ENCODE results near the gene IQSEC1. TPM values are rescaled to one million over a fixed set of nuclear protein-coding genes. Genes with fewer than 3 reads are reported as not detected.

Gene IQSEC1
- total and polyA plus RNA-seq, 2 donors (not counting 3 experiments of a cell fraction or from before 2014, with no cell fraction given), result 5.2 to 18.0 TPM

DNA sequence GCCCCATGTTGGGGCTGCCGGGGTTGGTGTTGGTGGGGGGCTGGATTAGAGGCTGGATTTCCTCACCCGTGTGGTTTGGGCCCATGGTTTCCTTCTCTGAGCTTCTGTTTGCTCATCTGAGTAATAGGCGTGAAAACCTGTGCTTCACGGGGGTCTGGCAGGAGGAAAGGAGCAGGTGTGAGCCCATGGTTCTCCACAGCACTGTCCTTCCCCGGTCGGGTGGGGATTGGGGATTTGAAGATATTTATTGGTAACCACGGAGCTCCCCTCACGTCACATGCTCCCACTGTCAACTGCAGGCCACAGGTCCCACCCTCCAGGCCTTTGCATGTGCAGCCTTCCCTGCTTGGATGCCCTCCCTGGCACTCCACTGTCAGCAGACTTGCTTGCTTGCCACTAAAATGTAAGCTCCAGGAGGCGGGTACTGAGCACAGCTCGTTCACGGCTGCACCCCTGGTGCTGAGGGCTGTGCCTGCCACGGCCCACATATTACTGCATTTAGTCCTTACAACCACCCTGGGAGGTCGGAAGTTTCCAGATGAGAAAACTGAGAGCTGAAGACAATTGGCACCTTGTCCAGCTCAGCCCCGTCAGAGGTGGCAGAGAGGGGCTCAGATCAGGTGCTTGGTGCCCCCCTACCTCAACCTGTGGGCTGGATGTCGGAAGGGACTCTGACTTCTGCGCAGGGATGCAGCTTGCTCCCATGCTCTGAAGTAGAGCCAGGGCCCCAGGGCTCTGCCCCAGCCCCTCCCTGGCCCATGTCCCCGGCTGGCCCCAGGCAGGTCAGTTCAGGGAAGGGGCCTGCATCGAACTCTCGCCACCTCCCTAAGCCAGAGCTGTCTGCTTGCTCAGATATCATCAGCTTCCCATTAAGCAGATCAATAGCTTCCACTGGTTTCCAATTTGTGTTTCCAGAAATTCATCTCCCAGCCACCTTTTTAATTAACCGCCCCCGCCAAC lies 29.4 kb upstream of the IQSEC1 start:
- Histone ChIP-seq H3K9me3 (replicated peaks; ENCODE audit: control insufficient read depth, insufficient read depth, low read length) (no peaks in the 10 kb centered on the region), H3K79me2 (ENCODE audit: control insufficient read depth, insufficient read depth, low read length) (no peaks in the 10 kb centered on the region), H3K4me1 (ENCODE audit: control insufficient read depth, extremely low read depth, insufficient read depth, low read length) (no peaks in the 10 kb centered on the region), H3K27ac (ENCODE audit: insufficient read depth, low read depth, low read length) (no peak overlapping the region), H4K20me1 (replicated peaks; ENCODE audit: control insufficient read depth, extremely low read depth, insufficient read depth, low read length) (no peaks in the 10 kb centered on the region), H3K36me3 (ENCODE audit: control insufficient read depth in 2 of 2, extremely low read depth in 1 of 2, insufficient read depth in 2 of 2, low read length in 2 of 2) (no peaks in the 10 kb centered on the region), H3K4me2 (ENCODE audit: insufficient read depth, low read length) (no peak overlapping the region), H3K9me1 (replicated peaks; ENCODE audit: control insufficient read depth, extremely low read depth, insufficient read depth, low read length) (no peaks in the 10 kb centered on the region), H3K9ac (replicated peaks; ENCODE audit: extremely low read depth, insufficient read depth, low read length) (no peak overlapping the region), H3K4me3 (replicated peaks in 1 of 3; ENCODE audit: insufficient read depth in 1 of 3, low read depth in 1 of 3, low read length in 3 of 3) (no peak overlapping the region), H3K27me3 (ENCODE audit: control insufficient read depth in 2 of 2, insufficient read depth in 2 of 2, low read length in 2 of 2) (no peaks in the 10 kb centered on the region), H2AFZ (ENCODE audit: low read depth, low read length) (no peak overlapping the region)
- ChIA-PET CTCF (interaction anchor here (0.6 to 2.6 kb wide), 2 partner anchors 11 to 352 kb away, joined by 3 to 27 read pairs; no protein-coding TSS in a partner anchor), POLR2A (no interaction called here)
- no peak for TF ChIP-seq GATA2 (IDR thresholded peaks at IDR 0.05; ENCODE audit: insufficient read depth, insufficient read length, low read depth, low read length)
- no peak for TF ChIP-seq POLR2A (IDR thresholded peaks at IDR 0.05; ENCODE audit: low read depth, low read length)
- no peak for TF ChIP-seq MAX (IDR thresholded peaks at IDR 0.05; ENCODE audit: insufficient read depth, insufficient read length)
- TF ChIP-seq JUN (IDR thresholded peaks at IDR 0.05; ENCODE audit: borderline replicate concordance, insufficient read depth, insufficient read length, low read depth), result no peak
- TF ChIP-seq EZH2 (IDR thresholded peaks at IDR 0.05; ENCODE audit: borderline replicate concordance, low read depth, low read length, severe bottlenecking), result no peak
- TF ChIP-seq MYC (IDR thresholded peaks at IDR 0.05; ENCODE audit: low read depth, low read length), result no peak
- no peak for TF ChIP-seq FOS (IDR thresholded peaks at IDR 0.05; ENCODE audit: borderline replicate concordance, insufficient read depth, low read length)
- no peak for TF ChIP-seq CTCF (IDR thresholded peaks at IDR 0.05; ENCODE audit: extremely low read depth in 1 of 2, insufficient read depth in 1 of 2, low read depth in 1 of 2, low read length in 2 of 2)
- TF ChIP-seq POLR2AphosphoS5 (IDR thresholded peaks at IDR 0.05; ENCODE audit: insufficient read depth, low read depth, low read length), result no peak
- no TSS peak for BruUV-seq (replicated peaks)
- dilution Hi-C loops (cut with MboI; ENCODE audit: extremely low pct_ligation_motif_present, low sequenced_read_pairs) (no loop called here), intact Hi-C loops (cut with micrococcal nuclease) (no loop called here)
- DNase-seq (ENCODE audit: low read depth, low spot score) (no peak), FAIRE-seq (no peak)
